ENCODE data around the gene PGAM5. TPM values are rescaled to one million over a fixed set of nuclear protein-coding genes. Genes with fewer than 3 reads are reported as not detected.
A peak's percentile ranks its signal among the peaks of the same experiment; 100 is the strongest.

The PGAM5 gene
- total and polyA plus RNA-seq, 4 donors = 6.6 to 17.3 (median 10.3) TPM

DNA sequence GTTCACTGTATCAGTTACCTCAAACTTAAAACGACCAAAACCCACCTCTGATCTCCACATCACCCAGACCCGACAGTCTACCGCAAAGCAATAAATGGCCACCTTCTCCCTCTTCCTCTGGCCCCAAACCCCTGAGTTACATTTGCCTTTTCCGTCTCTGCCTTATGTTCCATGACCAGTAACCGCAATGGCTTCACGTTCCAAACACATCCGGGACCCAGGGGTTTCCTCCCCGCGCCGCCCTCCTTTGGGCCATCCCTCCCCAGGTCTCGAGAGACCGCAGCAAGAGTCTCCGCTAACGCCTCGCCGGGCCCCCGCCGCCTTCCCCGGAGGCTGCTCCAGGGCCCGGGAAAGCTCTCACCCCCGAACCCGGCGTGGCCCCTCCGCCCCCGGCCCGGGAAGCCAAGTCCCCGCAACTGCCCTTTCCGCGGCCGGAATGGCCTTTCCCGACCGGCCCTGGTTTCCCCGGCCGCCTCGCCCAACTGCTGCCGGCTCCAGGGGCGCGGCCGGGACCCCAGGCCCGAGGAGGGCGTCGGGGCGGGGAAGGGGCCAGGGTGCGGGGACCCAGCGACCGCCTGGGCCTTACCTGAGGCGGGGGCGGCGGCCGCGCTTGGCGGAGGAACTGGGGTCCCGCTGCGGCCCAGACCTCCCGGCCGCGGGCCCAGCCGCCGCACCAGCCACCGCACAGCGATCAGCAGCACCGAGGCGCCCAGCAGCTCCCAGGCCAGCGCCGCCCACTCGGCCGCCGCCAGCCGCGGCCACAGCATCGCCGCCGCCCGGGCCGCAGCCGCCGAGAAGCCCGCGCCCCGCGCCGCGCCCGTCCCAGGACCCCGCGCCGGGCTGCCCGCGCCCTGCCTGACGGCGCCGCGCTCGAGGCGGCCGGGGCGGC is 50.6 kb downstream of the PGAM5 start, which contains the start of gene ANKLE2:
Gene ANKLE2, minus strand, starts transcription at position 801 of the 889 bp plus-strand sequence. Its CDS starts 34 bp downstream, at position 767.
- DNase-seq (peak; percentile 67 to 86), ATAC-seq (ENCODE audit: low FRiP score) (peak; percentile 54)
- intact Hi-C loops (cut with DNase I) = loop anchor here in 1 of 2 donors (2.0 to 5.0 kb wide), 2 partner anchors 50 to 66 kb away; partner anchors contain the start of genes GOLGA3 and PGAM5
- Histone ChIP-seq H3K4me3 (ENCODE audit: low read length in 2 of 2) (peak within 1 kb of the TSS; percentile 98), H3K27me3 (ENCODE audit: control insufficient read depth in 1 of 2, insufficient read depth in 2 of 2, low read length in 1 of 2) (no peaks in the 10 kb centered on the region), H3K4me1 (ENCODE audit: control insufficient read depth in 1 of 2, insufficient read depth in 2 of 2, low read length in 2 of 2) (peaks cover 0 to 2% of the 10 kb centered on the region in 2 donors), H3K27ac (ENCODE audit: low read depth in 1 of 2, low read length in 2 of 2) (peak within 1 kb of the TSS; percentile 94 to 96), H3K9me3 (ENCODE audit: control insufficient read depth, low read length) (no peaks in the 10 kb centered on the region), H3K36me3 (ENCODE audit: control insufficient read depth in 1 of 2, insufficient read depth in 2 of 2, low read length in 1 of 2) (no peaks in the 10 kb centered on the region)
- WGBS, 2 donors = 0 to 1% methylated on average over 58 to 97 of the region's 97 CpGs

DNA sequence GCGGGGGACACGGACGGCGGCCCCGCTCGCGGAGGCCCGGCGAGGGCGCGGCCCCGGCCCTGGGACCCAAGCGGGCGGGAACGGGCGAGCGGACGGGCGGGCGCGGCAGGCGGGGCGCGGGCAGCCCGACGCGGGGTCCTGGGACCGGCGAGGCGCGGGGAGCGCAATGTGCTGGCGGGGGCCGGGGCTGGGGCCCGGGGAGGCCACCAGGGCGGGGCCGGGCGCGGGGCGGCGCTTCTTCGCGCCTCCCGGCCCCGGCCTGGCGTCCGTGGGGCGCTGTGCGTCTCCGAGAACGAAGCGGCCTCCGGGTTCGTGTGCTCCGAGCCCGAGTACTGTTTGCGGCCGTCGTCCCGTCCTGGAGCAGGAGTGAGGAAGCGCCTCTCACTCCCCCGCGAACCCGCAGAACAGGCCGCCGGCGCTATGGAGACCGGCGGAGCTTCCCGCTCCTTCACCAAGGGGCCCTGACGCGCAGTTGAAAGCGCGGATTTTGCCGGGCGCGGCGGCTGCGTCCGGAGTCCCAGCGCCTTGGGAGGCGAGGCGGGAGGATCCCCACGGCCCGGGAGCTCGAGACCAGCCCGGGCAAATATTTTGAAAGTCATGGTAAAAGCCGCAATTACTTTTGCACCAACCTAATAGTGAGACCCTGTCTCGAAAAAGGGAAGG is 51.4 kb downstream of the PGAM5 start:
- no peaks in the 10 kb centered on the region for H3K36me3 ChIP-seq (ENCODE audit: control insufficient read depth in 1 of 2, insufficient read depth in 2 of 2, low read length in 1 of 2)
- H3K9me3 ChIP-seq (ENCODE audit: control insufficient read depth, low read length) = no peaks in the 10 kb centered on the region
- DNase-seq (peak; percentile 91 to 95), ATAC-seq (ENCODE audit: low FRiP score) (peak; percentile 96)
- peak overlapping the region; percentile 94 to 96 for H3K27ac ChIP-seq (ENCODE audit: low read depth in 1 of 2, low read length in 2 of 2)
- intact Hi-C loops (cut with DNase I) = loop anchor here in 1 of 2 donors (2.0 to 5.0 kb wide), 2 partner anchors 51 to 65 kb away; partner anchors contain the start of genes GOLGA3 and PGAM5
- 0% methylated on average over 70 to 89 of the region's 89 CpGs for WGBS, 2 donors
- peak overlapping the region; percentile 98 for H3K4me3 ChIP-seq (ENCODE audit: low read length in 2 of 2)
- H3K27me3 ChIP-seq (ENCODE audit: control insufficient read depth in 1 of 2, insufficient read depth in 2 of 2, low read length in 1 of 2) = no peaks in the 10 kb centered on the region
- H3K4me1 ChIP-seq (ENCODE audit: control insufficient read depth in 1 of 2, insufficient read depth in 2 of 2, low read length in 2 of 2) = peaks cover 0 to 2% of the 10 kb centered on the region in 2 donors

DNA sequence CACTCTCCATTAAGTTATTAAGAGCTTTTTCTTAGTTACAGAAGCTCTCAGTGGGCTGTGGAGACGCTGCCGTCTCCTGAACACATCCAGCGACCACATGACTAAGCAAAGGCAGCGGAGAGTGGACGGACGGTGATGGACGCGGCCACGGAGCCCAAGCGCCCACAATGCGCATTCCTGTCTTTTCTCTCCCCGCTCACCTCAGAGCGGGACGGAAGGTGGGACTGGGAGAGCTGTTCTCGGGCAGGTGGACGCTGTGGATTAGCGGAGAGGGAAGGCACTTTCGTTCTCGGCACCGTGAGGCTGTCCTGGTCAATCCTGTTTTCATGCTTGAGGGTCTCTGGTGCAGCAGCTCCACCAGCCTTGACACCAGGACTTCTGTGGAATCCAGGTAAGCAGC is 53.6 kb downstream of the PGAM5 start:
- ATAC-seq (ENCODE audit: low FRiP score) = no peak
- intact Hi-C loops (cut with DNase I) = loop anchor here in 1 of 2 donors (5.0 kb wide), 1 partner anchor 63 kb away; the partner anchor contains the start of gene GOLGA3
- Histone ChIP-seq H3K27ac (ENCODE audit: low read depth in 1 of 2, low read length in 2 of 2) (no peak overlapping the region), H3K4me1 (ENCODE audit: control insufficient read depth in 1 of 2, insufficient read depth in 2 of 2, low read length in 2 of 2) (peaks cover 0 to 2% of the 10 kb centered on the region in 2 donors), H3K27me3 (ENCODE audit: control insufficient read depth in 1 of 2, insufficient read depth in 2 of 2, low read length in 1 of 2) (no peaks in the 10 kb centered on the region), H3K9me3 (ENCODE audit: control insufficient read depth, low read length) (no peaks in the 10 kb centered on the region), H3K4me3 (ENCODE audit: low read length in 2 of 2) (no peak overlapping the region), H3K36me3 (ENCODE audit: control insufficient read depth in 1 of 2, insufficient read depth in 2 of 2, low read length in 1 of 2) (no peaks in the 10 kb centered on the region)
- WGBS, 2 donors = 91 to 94% methylated on average over 20 of the region's 20 CpGs
- no peak for DNase-seq

DNA sequence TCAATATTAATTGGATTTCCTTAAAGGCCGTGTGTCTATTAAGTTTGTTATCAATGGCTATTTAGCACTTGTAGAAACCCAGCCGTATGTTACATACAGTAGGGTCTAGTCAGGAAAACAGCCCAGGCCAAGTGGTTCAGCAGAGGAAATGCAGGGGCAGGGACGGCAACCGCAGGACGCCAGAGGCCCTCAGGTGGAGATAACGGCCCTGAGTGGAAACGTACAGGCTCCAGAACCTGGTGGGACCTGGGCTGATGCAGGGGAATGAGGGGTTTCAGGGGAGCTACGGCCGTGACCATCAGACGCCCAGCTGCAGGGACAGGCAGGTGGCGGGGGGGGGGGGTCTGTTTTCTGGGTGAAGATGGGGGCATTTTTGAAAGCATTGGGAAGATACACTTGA is 54.7 kb downstream of the PGAM5 start:
- no peaks in the 10 kb centered on the region for H3K27me3 ChIP-seq (ENCODE audit: control insufficient read depth in 1 of 2, insufficient read depth in 2 of 2, low read length in 1 of 2)

DNA sequence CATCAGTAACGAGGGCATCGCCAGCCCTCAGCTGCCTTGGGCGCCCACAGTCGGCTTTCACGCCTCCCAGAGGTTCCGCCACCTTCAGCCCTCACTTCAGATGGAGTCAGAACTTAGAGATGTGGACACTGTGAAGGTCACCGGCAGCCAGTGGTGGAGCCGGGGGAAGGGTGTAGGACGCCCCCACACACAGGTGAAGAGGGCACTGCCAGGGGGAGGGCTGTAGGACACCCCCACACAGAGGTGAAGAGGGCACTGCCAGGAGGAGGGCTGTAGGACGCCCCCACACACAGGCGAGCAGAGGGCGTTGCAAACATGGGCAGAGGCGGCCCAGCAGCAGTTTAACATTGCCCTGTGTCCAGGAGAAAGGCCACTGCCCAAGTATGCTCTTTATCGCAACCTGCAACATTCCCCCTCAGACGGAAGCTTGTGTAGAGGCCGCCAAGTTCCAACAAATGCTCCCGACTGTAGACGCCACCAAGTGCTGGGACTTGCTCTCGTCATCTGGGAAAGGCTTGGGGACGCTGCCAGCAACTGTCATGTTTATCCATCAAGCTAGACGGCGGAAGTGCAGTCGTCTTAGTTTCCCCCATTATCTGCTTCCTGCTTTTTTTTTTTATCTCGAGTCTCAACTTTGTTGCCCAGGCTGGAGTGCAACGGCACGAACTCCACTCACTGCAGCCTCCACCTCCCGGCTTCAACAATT is 55.9 kb downstream of the PGAM5 start:
- ATAC-seq (ENCODE audit: low FRiP score) (no peak), DNase-seq (peak in 1 of 2 donors; percentile 89)
- Histone ChIP-seq H3K9me3 (ENCODE audit: control insufficient read depth, low read length) (no peaks in the 10 kb centered on the region), H3K27ac (ENCODE audit: low read depth in 1 of 2, low read length in 2 of 2) (no peak overlapping the region), H3K36me3 (ENCODE audit: control insufficient read depth in 1 of 2, insufficient read depth in 2 of 2, low read length in 1 of 2) (peaks cover 0 to 3% of the 10 kb centered on the region in 2 donors), H3K4me1 (ENCODE audit: control insufficient read depth in 1 of 2, insufficient read depth in 2 of 2, low read length in 2 of 2) (no peaks in the 10 kb centered on the region), H3K27me3 (ENCODE audit: control insufficient read depth in 1 of 2, insufficient read depth in 2 of 2, low read length in 1 of 2) (no peaks in the 10 kb centered on the region), H3K4me3 (ENCODE audit: low read length in 2 of 2) (no peak overlapping the region)
- intact Hi-C loops (cut with DNase I) = no loop called here
- WGBS, 2 donors = 38 to 39% methylated on average over 27 of the region's 27 CpGs

More for the DNA sequence above, 54.7 kb downstream of the PGAM5 start:
- ATAC-seq (ENCODE audit: low FRiP score) = no peak
- DNase-seq = no peak
- no peak overlapping the region for H3K27ac ChIP-seq (ENCODE audit: low read depth in 1 of 2, low read length in 2 of 2)
- intact Hi-C loops (cut with DNase I) = no loop called here
- H3K9me3 ChIP-seq (ENCODE audit: control insufficient read depth, low read length) = no peaks in the 10 kb centered on the region
- H3K4me1 ChIP-seq (ENCODE audit: control insufficient read depth in 1 of 2, insufficient read depth in 2 of 2, low read length in 2 of 2) = no peaks in the 10 kb centered on the region
- H3K4me3 ChIP-seq (ENCODE audit: low read length in 2 of 2) = no peak overlapping the region
- 78 to 86% methylated on average over 11 of the region's 11 CpGs for WGBS, 2 donors
- peaks cover 0 to 2% of the 10 kb centered on the region in 2 donors for H3K36me3 ChIP-seq (ENCODE audit: control insufficient read depth in 1 of 2, insufficient read depth in 2 of 2, low read length in 1 of 2)

DNA sequence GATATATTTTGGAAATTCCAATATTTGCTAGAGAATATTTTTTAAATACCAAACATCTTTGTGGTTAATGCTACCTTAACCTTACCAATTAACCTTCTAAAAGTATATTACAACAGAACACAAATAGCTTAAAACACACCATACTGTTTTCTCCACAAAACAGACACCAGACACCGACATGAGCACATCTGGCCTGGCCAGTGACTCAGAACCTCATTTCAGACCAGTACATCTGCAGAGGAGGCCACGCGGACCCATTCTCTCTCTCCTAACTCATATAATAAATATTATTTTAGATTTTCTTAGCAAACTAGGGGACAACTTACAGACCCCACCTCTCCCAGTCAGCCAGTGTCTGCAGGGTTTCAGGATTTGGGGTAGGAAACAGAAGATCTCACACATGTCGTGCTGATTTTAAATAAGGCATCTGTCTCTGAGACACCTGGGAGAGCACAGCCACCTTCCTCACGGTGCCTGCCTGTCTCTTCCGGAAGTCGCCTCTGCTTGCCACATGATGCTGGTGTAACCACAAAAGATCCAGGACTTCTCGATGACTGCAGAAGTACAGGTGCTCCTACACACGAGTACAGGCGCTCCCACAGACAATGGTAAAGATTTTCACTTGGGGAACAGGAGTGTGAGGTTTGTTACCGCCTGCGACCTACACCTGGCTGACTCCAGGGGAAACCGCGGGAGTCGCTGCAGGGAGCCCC is 60.6 kb downstream of the PGAM5 start:
- DNase-seq (no peak), ATAC-seq (ENCODE audit: low FRiP score) (no peak)
- intact Hi-C loops (cut with DNase I) = no loop called here
- Histone ChIP-seq H3K27me3 (ENCODE audit: control insufficient read depth in 1 of 2, insufficient read depth in 2 of 2, low read length in 1 of 2) (no peaks in the 10 kb centered on the region), H3K4me1 (ENCODE audit: control insufficient read depth in 1 of 2, insufficient read depth in 2 of 2, low read length in 2 of 2) (no peaks in the 10 kb centered on the region), H3K27ac (ENCODE audit: low read depth in 1 of 2, low read length in 2 of 2) (no peak overlapping the region), H3K4me3 (ENCODE audit: low read length in 2 of 2) (no peak overlapping the region), H3K36me3 (ENCODE audit: control insufficient read depth in 1 of 2, insufficient read depth in 2 of 2, low read length in 1 of 2) (peaks cover 5 to 8% of the 10 kb centered on the region in 2 donors), H3K9me3 (ENCODE audit: control insufficient read depth, low read length) (no peaks in the 10 kb centered on the region)
- WGBS, 2 donors = 92 to 96% methylated on average over 15 of the region's 15 CpGs
